UCSD-AML1 (cell line): Measurements from ENCODE around the gene ARHGAP6.
A peak's percentile ranks its signal among the peaks of the same experiment; 100 is the strongest.
"Not testable (repeated sequence)": the region's sequence is repeated elsewhere in the genome, so short reads cannot be mapped to it uniquely, and the experiment has no call there.

ENCODE experiments used
- DNase-seq: peaks from one replicate; lab custom pipeline; 2025; ENCODE audit not compliant: unreplicated experiment; lab: John Stamatoyannopoulos, UW

Gene ARHGAP6

DNA sequence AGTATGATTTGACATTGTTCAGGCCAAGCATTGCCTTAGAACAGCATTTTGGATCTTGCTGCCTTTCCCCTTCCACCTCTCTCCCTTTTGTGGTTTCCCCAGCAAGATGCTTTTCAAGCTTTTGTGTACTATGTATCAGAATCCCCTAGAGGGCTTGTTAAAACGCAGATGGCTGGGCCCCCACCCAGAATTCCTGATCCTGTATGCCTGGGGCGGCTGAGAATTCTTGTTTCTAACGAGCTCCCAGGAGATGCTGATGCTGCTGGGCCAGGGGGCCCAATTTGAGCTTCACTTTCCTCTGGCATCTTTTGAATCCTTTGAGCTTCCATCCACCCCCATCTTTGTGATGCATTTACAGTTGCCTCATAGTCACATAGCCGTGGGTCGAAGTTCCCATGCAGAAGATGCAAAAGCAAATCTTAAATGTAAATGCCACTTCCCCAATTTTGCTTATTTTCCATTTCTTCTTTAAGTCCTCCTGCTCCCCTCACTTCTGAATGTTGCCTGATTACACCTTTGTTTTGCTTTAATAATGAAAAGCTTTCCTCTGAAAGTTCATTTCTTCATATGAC lies 536.1 kb downstream of the ARHGAP6 start:
- DNase-seq = no peak

DNA sequence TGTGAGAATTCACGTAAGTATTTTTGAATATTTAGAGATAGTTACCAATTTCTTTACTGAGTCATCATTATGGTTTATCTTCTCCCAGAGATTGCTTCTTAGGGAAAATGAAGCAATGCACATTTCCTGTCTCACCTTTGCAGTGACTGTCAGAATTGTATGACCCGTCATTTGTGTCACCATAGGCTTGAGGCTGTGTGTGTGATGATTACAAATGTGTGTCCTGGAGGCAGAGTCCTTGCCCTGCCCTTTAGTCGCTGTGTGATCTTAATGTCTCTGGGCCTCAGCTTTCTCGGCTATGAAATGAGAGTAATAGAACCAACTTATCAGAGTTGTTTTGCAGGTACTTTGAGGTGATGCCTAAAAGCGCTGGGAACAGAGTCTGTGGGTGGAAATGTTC lies 540.7 kb downstream of the ARHGAP6 start:
- DNase-seq = no peak

DNA sequence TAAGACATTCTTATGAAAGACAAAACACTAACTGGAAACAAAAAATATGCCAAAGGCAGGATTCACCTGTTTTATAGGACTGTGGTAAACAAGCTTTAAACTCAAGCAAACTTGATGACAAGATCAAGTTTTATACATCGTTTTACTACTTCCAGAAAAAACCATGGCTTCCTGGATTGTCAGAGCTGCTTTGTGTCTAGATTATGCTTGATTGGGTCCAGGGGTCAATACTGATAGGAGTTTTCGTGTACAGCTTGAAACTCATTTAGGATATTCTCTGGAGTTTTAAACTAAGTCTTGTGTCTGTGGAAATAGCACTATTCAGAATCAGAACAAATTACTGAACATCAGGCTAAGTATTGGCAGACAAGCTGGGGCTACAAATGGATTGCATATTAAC lies 541.6 kb downstream of the ARHGAP6 start:
- DNase-seq = no peak

DNA sequence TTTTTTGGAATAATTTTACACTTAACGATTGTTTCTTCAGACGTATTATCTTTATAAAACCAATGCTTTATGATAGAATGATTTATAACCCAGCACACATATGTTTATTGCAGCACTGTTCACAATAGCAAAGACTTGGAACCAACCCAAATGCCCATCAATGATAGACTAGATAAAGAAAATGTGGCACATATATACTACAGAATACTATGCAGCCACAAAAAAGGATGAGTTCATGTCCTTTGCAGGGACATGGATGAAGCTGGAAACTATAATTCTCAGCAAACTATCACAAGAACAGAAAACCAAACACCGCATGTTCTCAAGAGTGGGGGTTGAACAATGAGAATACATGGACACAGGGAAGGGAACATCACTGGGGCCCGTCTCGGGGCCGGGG lies 542.6 kb downstream of the ARHGAP6 start:
- DNase-seq = not testable (repeated sequence)

- DNase-seq = no peak
Measured at GRCh38 chrX:11119313-11119943, 546.3 kb downstream of the ARHGAP6 start.

DNA sequence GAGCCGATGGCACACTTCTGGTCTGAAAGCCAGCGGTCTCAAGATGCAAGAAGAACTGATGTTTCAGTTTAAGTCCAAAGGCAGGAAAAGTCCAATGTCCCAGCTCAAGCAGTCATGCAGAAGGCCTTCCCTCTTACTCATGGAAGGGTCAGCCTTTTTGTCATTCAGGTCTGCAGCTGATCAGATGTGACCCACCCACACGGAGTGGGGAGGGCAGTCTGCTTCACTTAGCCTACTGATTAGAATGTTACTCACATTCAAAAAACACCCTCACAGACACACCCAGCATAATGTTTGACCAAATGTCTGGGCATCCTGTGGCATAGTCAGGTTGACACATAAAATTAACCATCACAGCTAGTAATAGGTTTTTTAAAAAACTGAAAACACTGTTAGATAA lies 548.0 kb downstream of the ARHGAP6 start:
- no peak for DNase-seq

- no peak for DNase-seq
Measured at GRCh38 chrX:11113731-11114130, 552.0 kb downstream of the ARHGAP6 start.

DNA sequence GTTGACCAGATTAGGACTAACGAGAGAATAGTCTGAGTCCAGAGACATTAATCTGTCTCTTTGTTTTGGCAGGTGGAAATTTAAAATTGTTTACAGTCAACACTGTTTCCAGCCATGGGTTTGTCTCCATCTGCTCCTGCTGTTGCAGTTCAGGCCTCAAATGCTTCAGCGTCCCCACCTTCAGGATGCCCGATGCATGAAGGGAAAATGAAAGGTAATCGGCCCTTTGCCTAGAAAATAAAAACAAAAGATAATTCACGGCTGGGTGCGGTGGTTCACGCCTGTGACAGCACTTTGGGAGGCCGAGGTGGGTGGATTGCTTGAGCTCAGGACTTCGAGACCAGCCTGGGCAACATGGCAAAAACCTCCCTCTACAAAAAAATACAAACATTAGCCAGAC lies 553.8 kb downstream of the ARHGAP6 start:
- DNase-seq = no peak

GRCh38 chrX:11111037-11111851 lies 554.5 kb downstream of the ARHGAP6 start, which contains the start of gene HCCS:
TSS of gene HCCS (plus strand) at chrX:11111332. CDS start at chrX:11112061, 729 bp downstream.
- DNase-seq = peak; percentile 79

GRCh38 chrX:11109968-11110367 lies 555.8 kb downstream of the ARHGAP6 start:
- DNase-seq = no peak

DNA sequence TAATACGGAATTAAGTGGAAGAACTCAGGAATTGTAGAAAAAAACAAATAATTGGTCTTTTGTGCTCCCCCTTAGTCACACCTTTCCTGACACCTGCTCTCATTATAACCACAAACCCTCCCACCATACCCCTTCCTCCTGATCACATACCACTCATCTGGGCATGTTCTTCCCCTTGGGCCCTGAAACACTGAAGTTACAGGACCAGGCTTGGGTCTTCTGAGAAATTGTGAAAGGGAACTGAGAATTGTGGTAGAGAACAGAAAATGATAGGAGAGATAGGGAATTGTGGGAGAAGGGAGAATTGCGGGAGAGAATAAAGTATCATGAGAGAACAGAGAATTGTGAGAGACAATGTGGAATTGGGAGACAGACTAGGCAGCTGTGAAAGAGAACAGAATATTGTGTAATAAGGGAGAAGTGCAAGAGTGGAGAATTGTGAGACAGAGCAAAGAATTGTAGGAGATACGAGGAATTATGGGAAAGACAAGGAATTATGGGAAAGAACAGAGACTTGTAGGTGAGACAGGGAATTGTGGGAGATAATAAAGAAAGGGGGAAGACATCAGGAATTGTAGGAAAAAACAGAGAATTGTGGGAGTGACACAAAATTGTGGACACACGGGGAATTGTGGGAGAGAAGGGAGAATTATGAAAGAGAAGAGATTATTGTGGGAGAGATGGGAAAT lies 557.3 kb downstream of the ARHGAP6 start:
- DNase-seq = no peak

DNA sequence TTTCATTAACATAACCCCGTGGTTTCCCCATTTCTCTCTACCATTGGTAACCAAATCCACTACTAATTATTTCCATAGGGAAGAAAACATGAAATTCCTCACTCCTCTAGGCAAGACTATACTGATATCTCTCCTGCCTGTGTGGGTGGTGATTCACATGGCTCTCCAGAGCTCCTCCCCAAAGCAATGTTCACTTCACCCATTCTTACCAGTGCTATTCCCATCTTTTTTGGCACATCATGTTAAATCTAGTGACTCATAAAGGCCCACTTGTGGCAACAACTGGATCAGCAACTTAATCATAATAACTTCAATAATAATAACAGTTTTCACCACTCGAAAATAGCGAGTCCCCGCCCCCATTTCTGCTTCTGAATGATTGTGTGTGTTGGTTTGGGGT lies 560.6 kb downstream of the ARHGAP6 start:
- DNase-seq = no peak

DNA sequence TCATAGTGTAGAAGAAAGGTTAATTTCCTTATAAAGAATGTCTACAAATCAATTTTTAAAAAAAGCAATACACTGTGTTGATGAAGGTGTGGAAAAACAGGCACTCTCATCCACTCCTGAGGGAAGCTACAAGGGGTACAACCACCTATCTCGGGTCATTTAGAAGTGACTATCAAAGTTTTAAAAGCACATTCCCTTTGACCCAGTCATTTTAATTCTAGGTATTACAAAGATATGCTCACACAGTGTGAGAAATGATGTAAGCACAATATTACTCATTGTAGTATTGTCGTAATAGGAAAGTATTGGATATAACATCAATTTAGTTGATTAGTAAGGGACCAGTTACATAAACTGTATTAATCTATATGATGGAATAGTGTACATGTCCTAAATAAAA lies 562.0 kb downstream of the ARHGAP6 start:
- no peak for DNase-seq

- no peak for DNase-seq
Measured at GRCh38 chrX:11103006-11103405, 562.7 kb downstream of the ARHGAP6 start.

DNA sequence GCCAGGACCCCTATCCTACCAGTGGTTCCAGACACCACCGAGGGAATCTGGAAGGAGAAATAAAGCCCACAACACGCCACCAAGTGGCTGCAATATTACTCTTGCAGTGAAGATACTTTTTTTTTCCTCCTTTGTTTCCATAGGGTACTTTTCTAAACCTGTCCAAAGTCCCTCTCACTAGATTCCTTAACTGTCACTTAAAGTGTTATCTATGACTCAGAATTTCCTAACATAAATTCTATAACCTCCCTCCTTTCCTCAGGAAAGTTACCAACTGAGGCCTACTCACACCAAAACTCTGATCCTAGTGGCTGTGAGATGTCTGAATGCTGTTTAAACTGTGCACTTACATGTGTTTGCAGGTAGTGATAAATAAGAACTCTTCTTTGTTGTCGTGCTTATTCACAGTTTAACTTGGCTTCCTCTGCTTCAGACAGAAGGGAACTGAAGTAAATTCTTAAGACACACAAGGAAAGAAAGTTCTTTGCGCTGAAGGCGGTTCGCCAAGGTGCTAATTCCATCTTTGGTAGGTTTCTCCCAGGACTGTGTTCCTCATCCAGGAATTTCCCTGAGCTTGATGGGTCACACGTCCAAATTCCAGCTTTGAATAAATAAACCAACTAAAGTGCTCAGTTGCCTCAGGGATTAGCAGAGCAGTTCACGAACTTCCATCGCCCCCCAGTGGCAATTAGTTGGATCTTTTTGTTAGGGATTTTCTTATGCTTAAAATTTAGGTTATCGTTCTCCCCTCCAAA lies 565.3 kb downstream of the ARHGAP6 start:
- DNase-seq = no peak

DNA sequence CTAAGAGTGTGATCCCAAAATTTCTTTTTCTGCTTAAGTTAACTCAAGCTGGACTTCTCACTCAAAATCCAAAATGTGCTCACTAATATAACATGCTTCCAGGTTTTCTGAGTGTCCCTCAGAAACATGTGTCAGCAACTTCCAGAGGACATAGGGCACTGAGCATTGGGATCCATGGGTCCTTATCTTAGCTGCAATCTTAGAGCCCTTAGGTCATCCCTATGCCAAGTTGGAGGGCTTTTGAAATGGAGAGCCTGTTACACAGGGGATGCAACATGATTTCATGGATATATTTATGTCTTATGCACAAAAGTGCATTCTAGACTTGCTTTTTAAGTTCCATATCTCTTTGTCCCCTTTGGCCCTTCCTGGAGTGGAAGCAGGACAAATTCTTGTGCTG lies 566.3 kb downstream of the ARHGAP6 start:
- DNase-seq = no peak

- DNase-seq = no peak
Measured at GRCh38 chrX:11097933-11098332, 567.8 kb downstream of the ARHGAP6 start.

DNA sequence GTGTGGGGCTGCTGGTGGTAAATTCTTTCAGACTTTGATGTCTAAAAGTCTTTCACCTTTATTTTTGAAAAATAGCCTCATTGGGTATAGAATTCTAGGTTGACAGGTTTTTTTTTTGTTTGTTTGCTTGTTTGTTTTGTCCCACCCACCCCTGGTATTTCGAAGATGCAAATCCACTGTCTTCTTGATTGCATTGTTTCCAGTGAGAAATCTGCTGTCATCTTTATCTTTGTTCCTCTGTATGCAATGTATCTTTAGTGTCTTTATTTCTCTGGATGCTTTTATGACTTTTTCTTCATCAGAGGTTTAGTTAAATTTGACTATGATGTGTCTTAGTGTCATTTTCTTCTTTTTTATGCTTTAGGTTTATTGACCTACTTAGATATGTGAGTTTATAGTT lies 575.9 kb downstream of the ARHGAP6 start:
- no peak for DNase-seq
